Peyer's patch (tissue), 4 donors: ENCODE results near the gene C1orf210.

Experiments used
- POLR2A ChIP-seq, 2 donors: fragments of 450-650 bp; IDR thresholded peaks; one replicate each; pipeline ENCODE4 v1.5.1; 2017; ENCODE audit warnings: antibody characterized with exemption in 2 of 2, mild to moderate bottlenecking in 2 of 2, moderate library complexity in 2 of 2
- TF ChIP-seq, protein P1 (sequence below), 6 experiments: fragments of 450-650 bp in 4 of 6; fragments of 200-600 bp in 2 of 6; sonication (generic) in 1 of 6; IDR thresholded peaks; one replicate each; pipeline ENCODE4 v1.5.1; 2017 to 2019; ENCODE audit warnings: antibody characterized with exemption in 6 of 6, mild to moderate bottlenecking in 3 of 6, moderate library complexity in 1 of 6

DNA sequence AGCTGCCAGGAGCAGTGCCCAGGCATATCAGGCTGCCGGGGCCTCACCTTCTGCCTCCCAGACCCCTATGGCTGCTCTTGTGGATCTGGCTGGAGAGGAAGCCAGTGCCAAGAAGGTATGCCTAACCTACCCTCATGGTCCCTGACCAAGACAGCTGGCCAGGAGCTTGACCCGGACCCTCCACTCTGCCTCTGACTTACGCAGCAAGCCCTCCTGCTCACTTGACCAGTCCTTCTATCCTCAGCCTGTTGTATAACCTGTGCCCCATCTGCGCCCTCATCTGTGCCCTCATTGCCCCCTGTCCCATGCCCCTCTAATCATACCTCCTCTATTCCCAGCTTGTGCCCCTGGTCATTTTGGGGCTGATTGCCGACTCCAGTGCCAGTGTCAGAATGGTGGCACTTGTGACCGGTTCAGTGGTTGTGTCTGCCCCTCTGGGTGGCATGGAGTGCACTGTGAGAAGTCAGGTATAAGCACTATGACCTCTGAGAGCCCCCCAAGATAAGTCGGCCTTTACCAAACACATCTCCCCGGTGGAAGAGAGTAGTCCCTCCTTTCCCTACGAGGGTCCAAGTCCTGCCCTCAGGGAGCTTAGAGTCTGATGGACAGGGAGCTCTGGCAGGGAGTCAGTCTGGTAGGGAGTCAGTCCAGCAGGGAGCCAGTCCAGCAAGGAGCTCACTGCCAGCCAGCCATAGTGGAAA, 22.2 kb upstream of the C1orf210 start:
- TF ChIP-seq, protein P1, sequence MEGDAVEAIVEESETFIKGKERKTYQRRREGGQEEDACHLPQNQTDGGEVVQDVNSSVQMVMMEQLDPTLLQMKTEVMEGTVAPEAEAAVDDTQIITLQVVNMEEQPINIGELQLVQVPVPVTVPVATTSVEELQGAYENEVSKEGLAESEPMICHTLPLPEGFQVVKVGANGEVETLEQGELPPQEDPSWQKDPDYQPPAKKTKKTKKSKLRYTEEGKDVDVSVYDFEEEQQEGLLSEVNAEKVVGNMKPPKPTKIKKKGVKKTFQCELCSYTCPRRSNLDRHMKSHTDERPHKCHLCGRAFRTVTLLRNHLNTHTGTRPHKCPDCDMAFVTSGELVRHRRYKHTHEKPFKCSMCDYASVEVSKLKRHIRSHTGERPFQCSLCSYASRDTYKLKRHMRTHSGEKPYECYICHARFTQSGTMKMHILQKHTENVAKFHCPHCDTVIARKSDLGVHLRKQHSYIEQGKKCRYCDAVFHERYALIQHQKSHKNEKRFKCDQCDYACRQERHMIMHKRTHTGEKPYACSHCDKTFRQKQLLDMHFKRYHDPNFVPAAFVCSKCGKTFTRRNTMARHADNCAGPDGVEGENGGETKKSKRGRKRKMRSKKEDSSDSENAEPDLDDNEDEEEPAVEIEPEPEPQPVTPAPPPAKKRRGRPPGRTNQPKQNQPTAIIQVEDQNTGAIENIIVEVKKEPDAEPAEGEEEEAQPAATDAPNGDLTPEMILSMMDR (IDR thresholded peaks at IDR 0.05), result no peak
- TF ChIP-seq POLR2A (IDR thresholded peaks at IDR 0.05), result no peak
